GM19099 (cell line): ENCODE data around the gene COL4A1.

Experiments
- POLR2A ChIP-seq: IDR thresholded peaks from 3 replicates; pipeline ENCODE4 v1.6.1; 2011; ENCODE audit warnings: low read depth; ENCODE audit not compliant: insufficient read length; ENCODE audit errors: extremely low read depth

The COL4A1 gene

GRCh38 chr13:110213461-110214074, 93.4 kb downstream of the COL4A1 start:
- no peak for TF ChIP-seq POLR2A

DNA sequence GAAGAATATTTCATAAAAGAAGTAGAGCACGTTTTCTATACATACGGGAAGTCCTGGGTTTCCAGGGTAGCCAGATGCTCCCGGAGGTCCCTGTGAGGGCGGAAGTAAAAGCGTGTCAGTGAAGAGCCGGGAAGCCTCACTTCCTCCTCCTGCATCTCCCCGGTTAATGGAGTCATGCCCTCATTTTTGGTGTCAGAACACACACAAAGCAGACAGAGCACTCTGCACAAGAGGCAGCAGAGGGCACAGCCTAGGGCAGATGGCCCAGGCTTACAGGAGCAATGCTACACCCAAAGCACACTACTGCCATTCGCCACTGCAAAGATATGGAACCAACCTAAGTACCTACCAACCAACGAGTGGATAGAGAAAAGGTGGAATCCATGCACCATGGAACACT, 94.4 kb downstream of the COL4A1 start:
- no peak for TF ChIP-seq POLR2A

DNA sequence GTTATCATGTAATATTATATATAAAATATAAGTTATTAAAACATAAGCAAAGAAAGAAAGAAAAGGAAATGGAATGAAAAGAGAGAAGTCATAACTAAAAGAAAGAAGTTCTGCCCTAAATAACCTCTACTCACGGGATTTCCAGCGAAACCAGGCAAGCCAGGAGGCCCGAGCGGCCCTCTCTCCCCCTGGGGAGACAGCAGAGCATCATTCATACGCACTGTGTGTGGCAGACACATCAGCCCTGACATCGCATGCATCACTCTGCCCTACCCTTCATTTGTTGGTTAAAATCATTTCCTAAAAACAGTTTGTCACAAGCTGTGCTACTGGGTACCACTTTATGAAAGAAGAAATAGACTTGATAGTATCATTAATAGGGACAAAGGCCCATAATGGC, 95.2 kb downstream of the COL4A1 start:
- TF ChIP-seq POLR2A: no peak

DNA sequence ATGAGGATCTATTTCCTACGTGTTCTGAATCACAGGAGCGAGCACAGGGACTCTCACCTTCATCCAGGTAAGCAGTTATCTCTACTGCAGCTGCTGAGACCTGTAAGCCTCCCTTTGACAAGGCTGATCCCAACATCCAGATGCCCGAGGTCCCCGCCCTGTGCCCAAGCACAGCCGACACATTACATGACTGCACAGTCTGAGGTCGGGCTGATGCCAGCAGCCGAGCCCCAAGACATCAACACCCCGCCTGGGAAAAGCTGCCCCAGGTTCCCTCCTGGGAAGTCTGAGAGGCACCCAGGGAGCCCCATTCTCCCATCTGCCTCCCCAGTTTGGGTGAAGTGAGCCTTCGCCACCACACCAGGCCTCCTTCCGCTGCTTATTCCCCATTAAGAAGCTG, 95.9 kb downstream of the COL4A1 start:
- TF ChIP-seq POLR2A: no peak

- no peak for TF ChIP-seq POLR2A
These were observed 96.4 kb downstream of the COL4A1 start for GRCh38 chr13:110210604-110210985.

DNA sequence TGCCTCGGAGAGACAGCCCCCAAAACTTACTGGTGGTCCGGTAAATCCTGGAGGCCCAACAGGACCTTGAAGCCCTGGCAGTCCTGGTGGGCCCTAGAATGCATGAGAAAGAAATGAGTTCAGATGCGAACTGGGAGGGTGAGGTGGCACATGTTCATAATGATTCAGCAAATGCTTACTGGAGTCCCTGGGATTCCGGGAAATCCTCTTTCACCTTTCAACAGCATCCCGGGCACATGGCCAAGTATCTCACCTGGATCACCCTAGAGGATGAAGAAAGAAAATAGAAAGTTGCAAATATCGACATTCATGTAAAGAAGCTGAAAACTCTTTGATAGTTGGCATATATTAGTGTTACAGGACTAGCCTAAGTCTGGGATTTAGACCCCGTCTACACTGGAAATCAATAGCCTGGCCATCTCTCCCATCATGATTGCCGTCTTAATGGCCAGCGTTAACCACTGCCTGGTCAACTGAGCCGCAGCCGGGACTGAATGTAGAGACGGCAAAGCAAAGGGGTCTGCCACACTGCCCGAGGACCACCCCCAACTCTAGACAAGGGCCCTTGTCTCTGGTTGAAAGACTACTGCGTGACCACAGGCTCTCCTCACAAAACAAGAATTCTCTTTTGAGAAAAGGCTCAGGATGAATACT, 96.9 kb downstream of the COL4A1 start:
- no peak for TF ChIP-seq POLR2A

DNA sequence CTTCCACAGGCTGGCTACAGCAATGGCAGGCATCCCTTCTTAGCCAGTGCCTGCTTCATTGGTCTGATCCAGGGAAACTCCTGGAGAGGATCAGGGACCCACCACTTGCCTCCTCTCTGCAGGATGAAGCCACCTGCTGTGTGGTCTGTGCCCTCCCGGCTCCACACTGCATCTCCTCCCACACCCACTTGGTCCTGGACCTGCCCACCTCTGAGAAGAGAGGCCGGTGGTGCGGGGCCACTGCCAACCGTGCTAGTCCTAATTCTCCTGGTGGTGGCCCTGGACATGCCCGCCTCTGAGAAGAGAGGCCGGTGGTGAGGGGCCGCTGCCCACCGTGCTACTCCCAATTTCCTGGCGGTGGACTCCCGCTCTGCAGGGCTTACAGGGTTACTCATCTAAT, 98.8 kb downstream of the COL4A1 start:
- TF ChIP-seq POLR2A: no peak

DNA sequence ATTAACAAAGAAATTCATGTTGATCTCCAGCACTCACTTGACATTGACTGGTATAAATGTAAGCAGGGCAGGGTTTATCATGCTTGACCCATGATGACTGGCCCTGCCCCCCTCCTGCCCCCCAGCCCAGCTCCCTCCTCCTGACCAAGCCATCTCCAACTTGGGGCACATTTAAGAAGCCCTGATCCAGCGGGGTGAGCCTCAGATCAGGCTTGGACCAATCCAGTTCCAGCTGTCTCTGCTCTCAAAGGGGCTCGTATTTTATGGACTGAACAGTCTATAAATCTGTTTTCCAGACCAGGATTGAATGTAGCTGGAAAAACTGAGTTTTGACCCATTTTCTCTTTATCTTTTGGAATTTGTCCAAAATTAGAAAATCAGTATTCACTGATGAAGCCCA, 100.0 kb downstream of the COL4A1 start:
- TF ChIP-seq POLR2A: no peak

DNA sequence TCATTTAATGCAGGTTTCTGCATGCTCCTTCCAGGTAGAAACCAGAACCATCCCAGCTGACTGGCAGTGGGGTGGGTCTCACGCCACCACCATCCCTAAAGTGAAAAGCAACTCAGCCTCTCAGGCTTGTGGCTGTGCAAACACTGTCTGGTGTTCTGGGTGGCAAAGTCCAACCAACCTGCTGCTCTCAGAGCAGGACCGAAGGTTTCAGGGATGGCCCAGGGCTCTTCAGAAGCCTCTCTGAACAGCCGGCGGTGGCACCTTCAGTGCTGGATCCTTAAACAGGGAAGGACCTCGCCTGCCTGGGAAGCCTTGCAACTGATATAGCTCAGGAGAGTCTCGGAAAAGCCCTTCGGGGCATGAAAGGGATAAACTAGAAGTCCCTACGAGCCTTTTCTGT, 100.8 kb downstream of the COL4A1 start:
- TF ChIP-seq POLR2A: no peak

DNA sequence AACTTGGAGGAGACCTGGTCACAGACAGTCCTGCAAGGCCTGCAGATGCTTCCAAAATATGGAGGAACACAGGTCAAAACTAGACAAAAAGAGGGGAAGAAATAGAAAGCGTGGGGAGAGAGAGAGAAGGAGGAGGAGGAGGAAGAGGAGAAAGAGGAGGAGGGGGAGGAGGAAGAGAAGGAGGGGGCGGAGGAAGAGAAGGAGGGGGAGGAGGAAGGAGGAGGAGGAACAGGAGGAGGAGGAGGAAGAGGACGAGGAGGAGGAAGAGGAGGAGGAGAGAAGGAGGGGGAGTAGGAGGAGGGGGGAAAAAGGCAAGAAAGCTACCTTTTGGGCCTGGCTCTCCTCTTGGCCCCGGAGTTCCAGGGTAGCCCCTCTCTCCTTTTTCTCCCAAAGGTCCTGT, 105.8 kb downstream of the COL4A1 start:
- TF ChIP-seq POLR2A: no peak

- no peak for TF ChIP-seq POLR2A
These were observed 106.6 kb downstream of the COL4A1 start for GRCh38 chr13:110200276-110200870.

- TF ChIP-seq POLR2A: no peak
These were observed 107.7 kb downstream of the COL4A1 start for GRCh38 chr13:110199046-110199831.

DNA sequence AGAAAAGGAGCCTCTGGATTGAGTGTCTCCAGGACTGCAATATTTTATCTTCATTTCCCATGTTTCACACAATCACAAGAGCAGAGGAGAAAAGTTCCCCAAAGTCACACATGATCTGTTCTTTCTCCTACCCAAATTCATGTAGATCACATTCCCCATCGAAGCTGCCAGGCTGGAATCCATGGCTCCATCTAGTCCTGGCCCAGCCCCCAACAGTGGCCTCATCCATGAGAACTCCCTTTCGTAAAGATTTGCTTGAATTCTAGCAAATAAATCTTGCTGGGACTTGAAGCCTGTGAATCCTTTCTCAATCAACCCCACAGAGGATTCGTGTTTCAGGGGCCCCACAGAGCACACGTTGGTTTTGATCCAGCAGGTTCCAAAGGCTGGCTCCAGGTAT, 109.5 kb downstream of the COL4A1 start:
- no peak for TF ChIP-seq POLR2A

- TF ChIP-seq POLR2A: no peak
These were observed 109.9 kb downstream of the COL4A1 start for GRCh38 chr13:110197026-110197425.

DNA sequence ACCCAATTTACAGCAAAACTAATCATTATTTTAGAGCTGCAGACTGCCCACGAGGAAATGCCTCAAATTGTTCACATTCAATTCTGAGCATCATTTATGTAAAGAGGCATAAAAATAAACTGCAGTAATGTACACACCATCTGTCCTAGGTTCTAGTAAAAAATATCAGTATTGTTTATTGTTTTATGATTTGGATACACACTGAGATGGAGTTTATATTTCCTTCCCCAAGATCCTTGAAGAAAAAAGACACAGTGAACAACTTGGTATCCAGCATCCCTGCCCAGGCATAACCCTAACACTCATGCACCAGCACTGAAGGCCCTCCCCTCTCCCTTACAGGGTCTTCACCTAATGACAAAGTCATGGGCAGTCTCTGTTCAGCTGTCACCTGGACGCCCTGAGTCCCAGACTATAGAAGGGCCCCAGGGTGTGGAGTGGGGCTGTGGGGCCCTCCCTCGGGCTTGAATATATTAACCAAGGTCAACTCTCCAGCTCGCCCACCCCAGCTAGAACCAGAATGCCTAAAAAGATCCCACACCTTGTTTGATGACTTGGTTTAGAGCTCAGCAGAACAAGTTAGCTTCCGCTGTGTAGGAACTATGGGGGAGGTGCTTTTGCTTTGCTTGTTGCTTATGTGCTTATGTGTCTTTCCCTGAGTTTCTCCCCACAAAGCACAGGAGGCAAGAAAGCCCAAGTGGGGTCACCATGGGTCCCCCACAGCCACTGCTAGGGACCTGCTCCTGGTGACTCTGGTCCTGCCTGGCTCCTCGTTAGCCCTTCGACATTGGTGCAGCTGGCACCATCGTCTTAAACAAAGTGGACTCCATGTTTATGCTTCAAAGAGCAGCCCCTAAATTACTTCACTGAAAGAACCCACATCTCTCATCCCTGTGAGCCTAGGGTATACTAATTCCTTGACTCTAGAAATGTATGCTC, 111.1 kb downstream of the COL4A1 start:
- TF ChIP-seq POLR2A: no peak

DNA sequence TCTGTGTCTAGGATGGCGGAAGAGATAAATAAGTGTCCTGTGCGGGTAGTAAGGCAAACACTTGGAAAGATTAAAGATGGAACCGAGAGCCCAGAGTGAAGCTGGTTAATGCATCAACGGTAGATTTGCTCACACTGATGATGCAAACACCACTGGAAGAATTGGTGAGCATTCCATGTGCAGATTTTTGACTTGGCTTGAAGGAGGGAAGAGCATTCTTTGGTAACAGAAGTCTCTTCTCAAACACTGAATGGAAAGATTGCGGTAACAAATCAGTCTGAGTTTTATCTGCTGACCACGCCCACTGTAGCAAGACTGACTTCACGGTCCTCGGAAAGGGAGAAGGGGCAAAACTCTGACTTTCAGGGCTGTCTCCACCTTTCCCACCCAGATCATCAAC, 112.5 kb downstream of the COL4A1 start:
- TF ChIP-seq POLR2A: no peak

DNA sequence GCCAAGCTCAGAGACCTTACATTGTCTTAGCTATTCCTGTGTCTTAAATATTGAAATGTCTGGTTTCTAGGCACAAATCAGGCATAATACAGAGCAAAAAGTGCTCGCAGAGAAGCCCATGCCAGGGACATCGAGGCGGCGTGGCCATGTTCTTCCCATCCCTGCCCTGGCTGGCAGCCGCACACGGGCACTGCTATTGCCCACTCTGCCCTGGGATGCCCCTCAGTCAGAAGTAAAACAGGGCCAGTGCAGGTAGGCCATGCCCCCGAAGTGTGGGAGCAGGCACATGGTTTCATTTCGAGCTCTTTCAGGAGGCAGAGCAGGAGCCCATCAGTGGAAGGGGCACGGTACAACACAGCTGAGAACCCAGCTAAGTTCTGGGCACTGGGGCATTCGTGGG, 113.5 kb downstream of the COL4A1 start:
- TF ChIP-seq POLR2A: no peak
